Activated T-cell treated with anti-CD3 and anti-CD28 coated beads, Interleukin-2, amount 50 U/mL, for 72 hours (primary cell): ENCODE results near the gene TMPRSS13. TPM values are rescaled to one million over a fixed set of nuclear protein-coding genes. Genes with fewer than 3 reads are reported as not detected.
A peak's percentile ranks its signal among the peaks of the same experiment; 100 is the strongest.

Source experiments
- ATAC-seq, 2 donors: fragments of 150-1000 bp; cut with Tn5 transposase; replicated peaks in 1 of 2; 2 replicates each; pipeline ENCODE4 v1.10.0; 2021; ENCODE audit warnings: moderate library complexity in 2 of 2, mild to moderate bottlenecking in 1 of 2
- DNase-seq, 2 donors: peaks; one replicate each; pipeline ENCODE4 v3.0.0; 2021 to 2022; ENCODE audit warnings: mixed read lengths in 1 of 2
- H3K27ac Mint-ChIP-seq: one replicate; pipeline ENCODE4 v1.8.0; 2022; ENCODE audit warnings: mild to moderate bottlenecking, moderate library complexity, mixed read lengths
- H3K27me3 Mint-ChIP-seq: one replicate; pipeline ENCODE4 v1.8.0; 2022; ENCODE audit warnings: low read depth, mixed read lengths
- H3K36me3 Mint-ChIP-seq, 2 donors: one replicate each; pipeline ENCODE4 v1.8.0; 2022; ENCODE audit warnings: mixed read lengths in 2 of 2, mild to moderate bottlenecking in 1 of 2; ENCODE audit not compliant: insufficient read depth in 2 of 2
- H3K4me1 Mint-ChIP-seq: one replicate; pipeline ENCODE4 v1.8.0; 2022; ENCODE audit warnings: low read depth, mixed read lengths
- H3K4me3 Mint-ChIP-seq, 2 donors: one replicate each; pipeline ENCODE4 v1.8.0; 2022; ENCODE audit warnings: mild to moderate bottlenecking in 2 of 2, mixed read lengths in 2 of 2, moderate library complexity in 2 of 2
- H3K9me3 Mint-ChIP-seq, 2 donors: one replicate each; pipeline ENCODE4 v1.8.0; 2022; ENCODE audit warnings: mixed read lengths in 2 of 2
- total RNA-seq, 2 donors: library from RNA; stranded (reverse); gene quantifications; one replicate each; pipeline ENCODE4 v1.2.3, GENCODE V29; 2022

The TMPRSS13 gene
- total RNA-seq, 2 donors from 2014 or later: 3.0 to 3.2 TPM

- ATAC-seq: peak; percentile 6 to 12
Measured at GRCh38 chr11:117946156-117946841, 17.1 kb upstream of the TMPRSS13 start.

GRCh38 chr11:117945047-117945810, 16.0 kb upstream of the TMPRSS13 start:
- Mint-ChIP-seq H3K4me1 (peaks cover 75% of the 10 kb centered on the region), H3K36me3 (peaks cover 0 to 2% of the 10 kb centered on the region in 2 donors), H3K27me3 (no peaks in the 10 kb centered on the region), H3K4me3 (peak overlapping the region; percentile 11 to 24), H3K9me3 (peaks cover 0 to 3% of the 10 kb centered on the region in 2 donors), H3K27ac (no peak overlapping the region)
- ATAC-seq: peak in 1 of 2 donors; percentile 5
- no peak for DNase-seq

More at GRCh38 chr11:117946156-117946841, 17.1 kb upstream of the TMPRSS13 start:
- H3K27me3 Mint-ChIP-seq: no peaks in the 10 kb centered on the region
- peak overlapping the region; percentile 12 to 17 for H3K4me3 Mint-ChIP-seq
- peaks cover 0 to 3% of the 10 kb centered on the region in 2 donors for H3K9me3 Mint-ChIP-seq
- peaks cover 0 to 2% of the 10 kb centered on the region in 2 donors for H3K36me3 Mint-ChIP-seq
- peaks cover 86% of the 10 kb centered on the region for H3K4me1 Mint-ChIP-seq
- H3K27ac Mint-ChIP-seq: peak overlapping the region; percentile 13
- DNase-seq: no peak

- Mint-ChIP-seq H3K9me3 (peaks cover 0 to 3% of the 10 kb centered on the region in 2 donors), H3K27me3 (no peaks in the 10 kb centered on the region), H3K27ac (peak overlapping the region; percentile 36), H3K36me3 (peaks cover 0 to 2% of the 10 kb centered on the region in 2 donors), H3K4me1 (peaks cover 69% of the 10 kb centered on the region), H3K4me3 (peak overlapping the region; percentile 13 to 24)
- ATAC-seq (peak in 1 of 2 donors; percentile 21), DNase-seq (no peak)
Measured at GRCh38 chr11:117944554-117944953, 15.4 kb upstream of the TMPRSS13 start.

GRCh38 chr11:117941976-117942654, 12.9 kb upstream of the TMPRSS13 start:
- DNase-seq: no peak
- H3K9me3 Mint-ChIP-seq: peaks cover 0 to 3% of the 10 kb centered on the region in 2 donors

GRCh38 chr11:117941163-117941707, 12.0 kb upstream of the TMPRSS13 start:
- ATAC-seq (peak; percentile 19 to 32), DNase-seq (no peak)
- H3K4me1 Mint-ChIP-seq: peaks cover 53% of the 10 kb centered on the region
- no peak overlapping the region for H3K27ac Mint-ChIP-seq
- H3K4me3 Mint-ChIP-seq: no peak overlapping the region
- H3K27me3 Mint-ChIP-seq: no peaks in the 10 kb centered on the region
- peaks cover 0 to 3% of the 10 kb centered on the region in 2 donors for H3K9me3 Mint-ChIP-seq
- H3K36me3 Mint-ChIP-seq: peaks cover 0 to 2% of the 10 kb centered on the region in 2 donors

More at GRCh38 chr11:117941976-117942654, 12.9 kb upstream of the TMPRSS13 start:
- Mint-ChIP-seq H3K4me1 (peaks cover 53% of the 10 kb centered on the region), H3K27ac (no peak overlapping the region), H3K4me3 (no peak overlapping the region), H3K36me3 (peaks cover 0 to 2% of the 10 kb centered on the region in 2 donors), H3K27me3 (no peaks in the 10 kb centered on the region)
- no peak for ATAC-seq

- Mint-ChIP-seq H3K27ac (no peak overlapping the region), H3K4me1 (peaks cover 50% of the 10 kb centered on the region), H3K9me3 (peaks cover 0 to 3% of the 10 kb centered on the region in 2 donors), H3K36me3 (peaks cover 0 to 2% of the 10 kb centered on the region in 2 donors), H3K27me3 (no peaks in the 10 kb centered on the region), H3K4me3 (no peak overlapping the region)
- DNase-seq (no peak), ATAC-seq (no peak)
Measured at GRCh38 chr11:117940736-117941135, 11.5 kb upstream of the TMPRSS13 start.

- DNase-seq (no peak), ATAC-seq (no peak)
- Mint-ChIP-seq H3K36me3 (no peaks in the 10 kb centered on the region), H3K27me3 (no peaks in the 10 kb centered on the region), H3K27ac (no peak overlapping the region), H3K4me3 (no peak overlapping the region), H3K4me1 (peaks cover 60% of the 10 kb centered on the region), H3K9me3 (no peaks in the 10 kb centered on the region)
Measured at GRCh38 chr11:117936973-117937372, 7.8 kb upstream of the TMPRSS13 start.

- Mint-ChIP-seq H3K27ac (peak overlapping the region; percentile 14), H3K4me3 (peak overlapping the region; percentile 29 to 41), H3K36me3 (no peaks in the 10 kb centered on the region), H3K27me3 (no peaks in the 10 kb centered on the region), H3K4me1 (peaks cover 76% of the 10 kb centered on the region), H3K9me3 (no peaks in the 10 kb centered on the region)
- ATAC-seq (peak; percentile 47 to 57), DNase-seq (peak in 1 of 2 donors; percentile 57)
Measured at GRCh38 chr11:117934526-117935307, 5.5 kb upstream of the TMPRSS13 start.

GRCh38 chr11:117933930-117934329, 4.7 kb upstream of the TMPRSS13 start:
- H3K27ac Mint-ChIP-seq: no peak overlapping the region
- ATAC-seq: peak; percentile 48 to 52

GRCh38 chr11:117933475-117933874, 4.3 kb upstream of the TMPRSS13 start:
- ATAC-seq: peak in 1 of 2 donors; percentile 4
- Mint-ChIP-seq H3K36me3 (no peaks in the 10 kb centered on the region), H3K4me3 (peak overlapping the region; percentile 56 to 59), H3K4me1 (peaks cover 89% of the 10 kb centered on the region), H3K27me3 (no peaks in the 10 kb centered on the region), H3K27ac (no peak overlapping the region), H3K9me3 (no peaks in the 10 kb centered on the region)
- no peak for DNase-seq

More at GRCh38 chr11:117933930-117934329, 4.7 kb upstream of the TMPRSS13 start:
- Mint-ChIP-seq H3K9me3 (no peaks in the 10 kb centered on the region), H3K36me3 (no peaks in the 10 kb centered on the region), H3K4me1 (peaks cover 84% of the 10 kb centered on the region), H3K27me3 (no peaks in the 10 kb centered on the region), H3K4me3 (peak overlapping the region; percentile 56 to 59)
- peak; percentile 46 to 58 for DNase-seq

- no peaks in the 10 kb centered on the region for H3K27me3 Mint-ChIP-seq
- DNase-seq (no peak), ATAC-seq (no peak)
- H3K9me3 Mint-ChIP-seq: no peaks in the 10 kb centered on the region
- H3K4me3 Mint-ChIP-seq: peak overlapping the region in 1 of 2 donors; percentile 31
- H3K27ac Mint-ChIP-seq: no peak overlapping the region
- peaks cover 93% of the 10 kb centered on the region for H3K4me1 Mint-ChIP-seq
- no peaks in the 10 kb centered on the region for H3K36me3 Mint-ChIP-seq
Measured at GRCh38 chr11:117932947-117933346, 3.7 kb upstream of the TMPRSS13 start.

- no peaks in the 10 kb centered on the region for H3K36me3 Mint-ChIP-seq
- H3K27me3 Mint-ChIP-seq: no peaks in the 10 kb centered on the region
- H3K4me1 Mint-ChIP-seq: peaks cover 89% of the 10 kb centered on the region
- H3K9me3 Mint-ChIP-seq: no peaks in the 10 kb centered on the region
- peak; percentile 40 to 42 for ATAC-seq
- H3K4me3 Mint-ChIP-seq: peak overlapping the region; percentile 53 to 80
- peak overlapping the region; percentile 90 for H3K27ac Mint-ChIP-seq
- DNase-seq: peak in 1 of 2 donors; percentile 33
Measured at GRCh38 chr11:117932426-117932825, 3.2 kb upstream of the TMPRSS13 start.
